ENCODE measurements around the gene GPN2. TPM values are rescaled to one million over a fixed set of nuclear protein-coding genes. Genes with fewer than 3 reads are reported as not detected.
"Not testable (repeated sequence)": the region's sequence is repeated elsewhere in the genome, so short reads cannot be mapped to it uniquely, and the experiment has no call there.

The GPN2 gene
- polyA plus RNA-seq, 2 donors = 10.4 to 16.4 TPM

DNA sequence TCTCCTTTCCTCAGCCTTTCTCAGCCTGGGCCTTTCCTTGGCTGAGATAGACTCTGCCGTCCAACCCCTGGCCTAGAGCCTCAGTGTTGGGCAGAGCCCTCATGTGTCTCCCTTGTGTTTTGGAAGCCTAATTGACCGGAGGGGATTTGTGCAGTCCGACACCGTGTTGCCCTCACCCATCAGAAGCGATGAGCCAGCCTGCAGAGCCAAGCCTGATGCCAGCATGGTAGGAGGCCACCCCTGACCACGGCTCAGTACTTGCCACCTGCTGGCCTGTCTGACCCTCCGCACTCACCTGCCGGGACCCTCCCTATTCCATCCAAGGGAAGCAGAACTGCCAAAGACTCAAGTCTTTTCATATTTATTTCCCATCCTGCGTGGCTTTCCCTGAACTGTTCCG lies 36.5 kb downstream of the GPN2 start:
- Histone ChIP-seq H3K4me3 (ENCODE audit: low read depth in 1 of 2, low read length in 2 of 2) (no peak overlapping the region), H3K27ac (ENCODE audit: low read depth in 2 of 2, low read length in 1 of 2) (peak overlapping the region; percentile 86 to 97), H3K9me3 (ENCODE audit: control insufficient read depth in 2 of 2, insufficient read depth in 1 of 2, low read depth in 1 of 2, low read length in 1 of 2) (no peaks in the 10 kb centered on the region), H3K4me1 (ENCODE audit: control insufficient read depth in 2 of 2, insufficient read depth in 2 of 2, low read length in 1 of 2) (peaks cover 5 to 48% of the 10 kb centered on the region in 2 donors), H3K36me3 (ENCODE audit: control insufficient read depth in 2 of 2, insufficient read depth in 2 of 2, low read length in 1 of 2) (peaks cover 13 to 36% of the 10 kb centered on the region in 2 donors), H3K27me3 (ENCODE audit: control insufficient read depth in 1 of 2, insufficient read depth in 2 of 2, low read length in 2 of 2) (no peaks in the 10 kb centered on the region)
- 87 to 91% methylated on average over 10 of the region's 10 CpGs for WGBS, 2 donors

- Histone ChIP-seq H3K4me1 (ENCODE audit: control insufficient read depth in 2 of 2, insufficient read depth in 2 of 2, low read length in 1 of 2) (peaks cover 6 to 51% of the 10 kb centered on the region in 2 donors), H3K36me3 (ENCODE audit: control insufficient read depth in 2 of 2, insufficient read depth in 2 of 2, low read length in 1 of 2) (peaks cover 13 to 39% of the 10 kb centered on the region in 2 donors), H3K27me3 (ENCODE audit: control insufficient read depth in 1 of 2, insufficient read depth in 2 of 2, low read length in 2 of 2) (no peaks in the 10 kb centered on the region), H3K27ac (ENCODE audit: low read depth in 2 of 2, low read length in 1 of 2) (peak overlapping the region; percentile 86 to 97), H3K4me3 (ENCODE audit: low read depth in 1 of 2, low read length in 2 of 2) (no peak overlapping the region), H3K9me3 (ENCODE audit: control insufficient read depth in 2 of 2, insufficient read depth in 1 of 2, low read depth in 1 of 2, low read length in 1 of 2) (no peaks in the 10 kb centered on the region)
- WGBS, 2 donors = 6 to 7% methylated on average over 3 of the region's 3 CpGs
These were observed 36.9 kb downstream of the GPN2 start for GRCh38 chr1:26853156-26853555.

GRCh38 chr1:26852701-26853100 lies 37.4 kb downstream of the GPN2 start:
- WGBS, 2 donors = 67 to 73% methylated on average over 9 of the region's 9 CpGs
- Histone ChIP-seq H3K36me3 (ENCODE audit: control insufficient read depth in 2 of 2, insufficient read depth in 2 of 2, low read length in 1 of 2) (peaks cover 13 to 39% of the 10 kb centered on the region in 2 donors), H3K9me3 (ENCODE audit: control insufficient read depth in 2 of 2, insufficient read depth in 1 of 2, low read depth in 1 of 2, low read length in 1 of 2) (no peaks in the 10 kb centered on the region), H3K4me1 (ENCODE audit: control insufficient read depth in 2 of 2, insufficient read depth in 2 of 2, low read length in 1 of 2) (peaks cover 6 to 50% of the 10 kb centered on the region in 2 donors), H3K27ac (ENCODE audit: low read depth in 2 of 2, low read length in 1 of 2) (peak overlapping the region in 1 of 2 donors; percentile 48), H3K4me3 (ENCODE audit: low read depth in 1 of 2, low read length in 2 of 2) (no peak overlapping the region), H3K27me3 (ENCODE audit: control insufficient read depth in 1 of 2, insufficient read depth in 2 of 2, low read length in 2 of 2) (no peaks in the 10 kb centered on the region)

DNA sequence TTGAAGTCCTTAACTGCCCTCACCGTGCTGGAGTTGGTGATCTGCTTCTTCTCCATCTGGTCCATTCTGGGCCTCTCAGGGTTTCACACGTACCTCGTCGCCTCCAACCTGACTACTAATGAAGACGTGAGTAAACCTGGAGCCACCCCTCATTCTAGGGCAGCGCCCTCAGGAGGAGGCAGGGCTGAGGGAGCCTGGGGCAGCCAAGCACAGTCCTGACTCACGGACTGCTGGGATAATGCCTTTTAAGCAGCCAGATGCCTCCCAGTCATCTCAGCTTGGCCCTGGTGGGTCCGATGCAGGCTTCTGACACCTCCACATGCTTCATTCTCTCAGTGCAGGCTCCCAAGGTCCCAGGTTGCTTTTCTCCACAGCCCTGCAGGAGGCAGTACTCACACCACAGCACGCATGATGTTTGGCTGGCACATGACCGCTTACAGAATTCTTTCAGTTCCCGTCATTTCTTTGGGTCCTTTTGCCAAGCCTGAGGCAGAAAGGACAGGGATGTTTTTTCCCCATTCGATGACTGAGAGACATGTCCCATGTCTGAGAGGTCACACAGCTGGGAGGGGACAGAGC lies 38.9 kb downstream of the GPN2 start:
- Histone ChIP-seq H3K36me3 (ENCODE audit: control insufficient read depth in 2 of 2, insufficient read depth in 2 of 2, low read length in 1 of 2) (peaks cover 13 to 38% of the 10 kb centered on the region in 2 donors), H3K27ac (ENCODE audit: low read depth in 2 of 2, low read length in 1 of 2) (peak overlapping the region; percentile 23 to 95), H3K4me1 (ENCODE audit: control insufficient read depth in 2 of 2, insufficient read depth in 2 of 2, low read length in 1 of 2) (peaks cover 6 to 38% of the 10 kb centered on the region in 2 donors), H3K4me3 (ENCODE audit: low read depth in 1 of 2, low read length in 2 of 2) (no peak overlapping the region), H3K9me3 (ENCODE audit: control insufficient read depth in 2 of 2, insufficient read depth in 1 of 2, low read depth in 1 of 2, low read length in 1 of 2) (no peaks in the 10 kb centered on the region), H3K27me3 (ENCODE audit: control insufficient read depth in 1 of 2, insufficient read depth in 2 of 2, low read length in 2 of 2) (no peaks in the 10 kb centered on the region)
- 71 to 78% methylated on average over 12 of the region's 12 CpGs for WGBS, 2 donors

DNA sequence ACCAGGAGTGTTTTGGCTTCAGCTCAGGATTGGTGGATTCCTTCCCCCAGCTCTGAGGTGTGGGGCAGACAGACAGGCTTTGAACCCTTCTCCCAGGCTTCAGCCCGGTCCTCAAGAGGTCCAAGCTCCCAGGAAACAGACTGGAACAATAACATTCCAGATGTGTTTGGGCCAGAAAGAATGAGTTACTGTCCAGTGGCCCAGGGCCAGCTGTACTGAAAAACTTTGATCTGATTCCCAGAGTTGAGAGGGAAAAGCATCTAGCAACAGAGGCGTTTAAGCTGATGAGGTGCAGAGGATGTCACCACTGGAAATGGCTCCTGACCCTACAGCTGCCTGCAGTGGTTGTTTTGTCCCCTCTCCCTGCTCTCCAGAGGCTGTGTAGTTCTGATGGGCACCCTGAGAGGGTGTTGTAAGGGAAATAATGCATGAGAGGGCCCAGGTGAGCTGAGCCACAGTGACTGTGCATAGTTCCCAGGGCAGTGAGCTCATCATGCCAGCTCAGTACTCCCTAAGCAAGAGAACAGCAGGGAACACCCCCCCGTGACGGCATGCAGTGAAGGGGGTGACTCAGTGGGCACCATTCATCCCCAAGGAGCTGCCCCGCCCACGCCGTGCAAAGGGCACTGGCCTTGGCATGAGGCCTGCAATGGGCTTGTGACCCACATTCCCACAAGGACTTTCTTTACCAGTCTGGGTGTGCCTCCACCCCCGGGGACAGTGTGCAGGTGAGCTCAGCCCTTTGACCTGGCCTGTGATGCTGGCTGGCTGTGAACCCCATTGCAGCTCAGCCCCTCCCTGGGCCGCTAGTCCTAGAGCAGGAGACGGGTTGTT lies 40.9 kb downstream of the GPN2 start:
- Histone ChIP-seq H3K4me1 (ENCODE audit: control insufficient read depth in 2 of 2, insufficient read depth in 2 of 2, low read length in 1 of 2) (peaks cover 3 to 27% of the 10 kb centered on the region in 2 donors), H3K36me3 (ENCODE audit: control insufficient read depth in 2 of 2, insufficient read depth in 2 of 2, low read length in 1 of 2) (peaks cover 9 to 34% of the 10 kb centered on the region in 2 donors), H3K27me3 (ENCODE audit: control insufficient read depth in 1 of 2, insufficient read depth in 2 of 2, low read length in 2 of 2) (no peaks in the 10 kb centered on the region), H3K4me3 (ENCODE audit: low read depth in 1 of 2, low read length in 2 of 2) (no peak overlapping the region), H3K27ac (ENCODE audit: low read depth in 2 of 2, low read length in 1 of 2) (peak overlapping the region; percentile 78 to 95), H3K9me3 (ENCODE audit: control insufficient read depth in 2 of 2, insufficient read depth in 1 of 2, low read depth in 1 of 2, low read length in 1 of 2) (no peaks in the 10 kb centered on the region)
- 44 to 51% methylated on average over 10 of the region's 10 CpGs for WGBS, 2 donors

DNA sequence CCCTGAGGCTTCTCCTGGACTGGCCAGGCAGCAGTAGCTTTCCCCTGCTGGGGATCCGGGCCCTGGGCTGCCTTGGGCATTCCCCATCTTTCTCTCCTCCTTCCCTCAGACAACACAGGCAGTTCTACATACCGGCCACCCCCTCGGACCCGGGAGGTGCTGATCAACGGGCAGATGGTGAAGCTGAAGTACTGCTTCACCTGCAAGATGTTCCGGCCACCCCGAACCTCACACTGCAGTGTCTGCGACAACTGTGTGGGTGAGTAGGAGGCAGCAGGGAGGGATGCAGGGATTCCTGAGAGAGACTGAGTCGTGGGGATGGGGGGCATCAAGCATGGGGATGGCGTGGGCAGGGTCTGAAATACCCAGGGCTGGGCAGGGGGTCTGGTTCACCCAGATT lies 41.6 kb downstream of the GPN2 start:
- H3K4me3 ChIP-seq (ENCODE audit: low read depth in 1 of 2, low read length in 2 of 2) = no peak overlapping the region
- H3K36me3 ChIP-seq (ENCODE audit: control insufficient read depth in 2 of 2, insufficient read depth in 2 of 2, low read length in 1 of 2) = peaks cover 9 to 29% of the 10 kb centered on the region in 2 donors
- peak overlapping the region; percentile 78 to 95 for H3K27ac ChIP-seq (ENCODE audit: low read depth in 2 of 2, low read length in 1 of 2)
- H3K4me1 ChIP-seq (ENCODE audit: control insufficient read depth in 2 of 2, insufficient read depth in 2 of 2, low read length in 1 of 2) = peaks cover 3 to 20% of the 10 kb centered on the region in 2 donors
- no peaks in the 10 kb centered on the region for H3K9me3 ChIP-seq (ENCODE audit: control insufficient read depth in 2 of 2, insufficient read depth in 1 of 2, low read depth in 1 of 2, low read length in 1 of 2)
- WGBS, 2 donors = 84 to 90% methylated on average over 10 of the region's 10 CpGs
- no peaks in the 10 kb centered on the region for H3K27me3 ChIP-seq (ENCODE audit: control insufficient read depth in 1 of 2, insufficient read depth in 2 of 2, low read length in 2 of 2)

DNA sequence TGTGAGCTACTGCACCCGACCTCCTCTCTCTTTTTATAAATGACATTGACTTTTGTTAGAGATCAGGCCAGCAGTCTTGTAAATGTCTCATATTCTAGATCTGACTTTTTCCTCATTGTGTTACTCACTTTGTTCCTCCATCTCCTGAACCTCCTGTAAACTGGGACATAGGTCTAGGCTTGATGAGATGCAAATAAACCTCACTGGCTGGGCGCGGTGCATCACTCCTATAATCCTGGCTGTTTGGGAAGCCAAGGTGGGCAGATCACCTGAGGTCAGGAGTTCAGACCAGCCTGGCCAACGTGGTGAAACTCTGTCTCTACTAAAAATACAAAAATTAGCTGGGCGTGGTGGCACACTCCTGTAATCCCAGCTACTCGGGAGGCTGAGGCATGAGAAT lies 42.3 kb downstream of the GPN2 start:
- peaks cover 3 to 20% of the 10 kb centered on the region in 2 donors for H3K4me1 ChIP-seq (ENCODE audit: control insufficient read depth in 2 of 2, insufficient read depth in 2 of 2, low read length in 1 of 2)
- peak overlapping the region; percentile 78 to 95 for H3K27ac ChIP-seq (ENCODE audit: low read depth in 2 of 2, low read length in 1 of 2)
- not testable (repeated sequence) for H3K27me3 ChIP-seq (ENCODE audit: control insufficient read depth in 1 of 2, insufficient read depth in 2 of 2, low read length in 2 of 2); H3K9me3 ChIP-seq (ENCODE audit: control insufficient read depth in 2 of 2, insufficient read depth in 1 of 2, low read depth in 1 of 2, low read length in 1 of 2); H3K4me3 ChIP-seq (ENCODE audit: low read depth in 1 of 2, low read length in 2 of 2)
- peaks cover 6 to 27% of the 10 kb centered on the region in 2 donors for H3K36me3 ChIP-seq (ENCODE audit: control insufficient read depth in 2 of 2, insufficient read depth in 2 of 2, low read length in 1 of 2)
- WGBS, 2 donors = 74 to 77% methylated on average over 6 of the region's 6 CpGs

- Histone ChIP-seq H3K27ac (ENCODE audit: low read depth in 2 of 2, low read length in 1 of 2) (peak overlapping the region; percentile 50 to 63), H3K4me1 (ENCODE audit: control insufficient read depth in 2 of 2, insufficient read depth in 2 of 2, low read length in 1 of 2) (peaks cover 3 to 8% of the 10 kb centered on the region in 2 donors), H3K9me3 (ENCODE audit: control insufficient read depth in 2 of 2, insufficient read depth in 1 of 2, low read depth in 1 of 2, low read length in 1 of 2) (no peaks in the 10 kb centered on the region), H3K36me3 (ENCODE audit: control insufficient read depth in 2 of 2, insufficient read depth in 2 of 2, low read length in 1 of 2) (peaks cover 0 to 20% of the 10 kb centered on the region in 2 donors), H3K27me3 (ENCODE audit: control insufficient read depth in 1 of 2, insufficient read depth in 2 of 2, low read length in 2 of 2) (no peaks in the 10 kb centered on the region), H3K4me3 (ENCODE audit: low read depth in 1 of 2, low read length in 2 of 2) (no peak overlapping the region)
- WGBS, 2 donors = 71 to 78% methylated on average over 13 of the region's 13 CpGs
These were observed 45.5 kb downstream of the GPN2 start for GRCh38 chr1:26844424-26845196.

GRCh38 chr1:26839779-26840178 lies 50.3 kb downstream of the GPN2 start:
- 86 to 89% methylated on average over 6 of the region's 6 CpGs for WGBS, 2 donors
- H3K27ac ChIP-seq (ENCODE audit: low read depth in 2 of 2, low read length in 1 of 2) = no peak overlapping the region

More at GRCh38 chr1:26839779-26840178, 50.3 kb downstream of the GPN2 start:
- H3K36me3 ChIP-seq (ENCODE audit: control insufficient read depth in 2 of 2, insufficient read depth in 2 of 2, low read length in 1 of 2) = peaks cover 0 to 26% of the 10 kb centered on the region in 2 donors
- no peak overlapping the region for H3K4me3 ChIP-seq (ENCODE audit: low read depth in 1 of 2, low read length in 2 of 2)
- H3K9me3 ChIP-seq (ENCODE audit: control insufficient read depth in 2 of 2, insufficient read depth in 1 of 2, low read depth in 1 of 2, low read length in 1 of 2) = no peaks in the 10 kb centered on the region
- no peaks in the 10 kb centered on the region for H3K4me1 ChIP-seq (ENCODE audit: control insufficient read depth in 2 of 2, insufficient read depth in 2 of 2, low read length in 1 of 2)
- no peaks in the 10 kb centered on the region for H3K27me3 ChIP-seq (ENCODE audit: control insufficient read depth in 1 of 2, insufficient read depth in 2 of 2, low read length in 2 of 2)

Data from esophagus (tissue), 2 donors.